ENCODE data around the gene CCDC201. TPM values are rescaled to one million over a fixed set of nuclear protein-coding genes. Genes with fewer than 3 reads are reported as not detected.
A peak's percentile ranks its signal among the peaks of the same experiment; 100 is the strongest.
"Not testable (repeated sequence)": the region's sequence is repeated elsewhere in the genome, so short reads cannot be mapped to it uniquely, and the experiment has no call there.

The CCDC201 gene
- total RNA-seq, 1 experiment from 2014 or later = not detected

- H2AFZ ChIP-seq (ENCODE audit: low read length) = no peak overlapping the region
Observed at GRCh38 chr7:45873355-45873754, 473 bp upstream of the CCDC201 start.

GRCh38 chr7:45872116-45873034 lies 507 bp downstream of the CCDC201 start:
- no peaks in the 10 kb centered on the region for H3K9me3 ChIP-seq (ENCODE audit: low read length)
- H3K36me3 ChIP-seq (ENCODE audit: insufficient read depth, low read length) = no peaks in the 10 kb centered on the region
- peak; percentile 53 for DNase-seq
- H3K27ac ChIP-seq (ENCODE audit: low read length) = no peak overlapping the region
- H3K9me2 ChIP-seq (replicated peaks; ENCODE audit: insufficient read depth, low read length) = no peaks in the 10 kb centered on the region
- no peak overlapping the region for H2AFZ ChIP-seq (ENCODE audit: low read length)
- no peak overlapping the region for H3K4me3 ChIP-seq (ENCODE audit: low read length)
- H4K20me1 ChIP-seq (ENCODE audit: insufficient read depth, low read depth, low read length) = no peaks in the 10 kb centered on the region
- no peaks in the 10 kb centered on the region for H3K27me3 ChIP-seq (ENCODE audit: low read length)
- H3K9ac ChIP-seq (ENCODE audit: low read length) = no peak overlapping the region
- H3K79me2 ChIP-seq (ENCODE audit: low read length) = no peaks in the 10 kb centered on the region
- no peak overlapping the region for H3K4me2 ChIP-seq (ENCODE audit: low read depth, low read length, poor library complexity, severe bottlenecking)
- no peaks in the 10 kb centered on the region for H3K4me1 ChIP-seq (ENCODE audit: low read length)

More at GRCh38 chr7:45873355-45873754, 473 bp upstream of the CCDC201 start:
- no peak overlapping the region for H3K4me2 ChIP-seq (ENCODE audit: low read depth, low read length, poor library complexity, severe bottlenecking)
- no peak overlapping the region for H3K27ac ChIP-seq (ENCODE audit: low read length)
- no peaks in the 10 kb centered on the region for H3K9me2 ChIP-seq (replicated peaks; ENCODE audit: insufficient read depth, low read length)
- H3K27me3 ChIP-seq (ENCODE audit: low read length) = no peaks in the 10 kb centered on the region
- no peaks in the 10 kb centered on the region for H3K9me3 ChIP-seq (ENCODE audit: low read length)
- H3K4me1 ChIP-seq (ENCODE audit: low read length) = no peaks in the 10 kb centered on the region
- H3K36me3 ChIP-seq (ENCODE audit: insufficient read depth, low read length) = no peaks in the 10 kb centered on the region
- H3K79me2 ChIP-seq (ENCODE audit: low read length) = no peaks in the 10 kb centered on the region
- H4K20me1 ChIP-seq (ENCODE audit: insufficient read depth, low read depth, low read length) = no peaks in the 10 kb centered on the region
- H3K4me3 ChIP-seq (ENCODE audit: low read length) = no peak overlapping the region
- no peak overlapping the region for H3K9ac ChIP-seq (ENCODE audit: low read length)
- no peak for DNase-seq

GRCh38 chr7:45869426-45869825 lies 3.5 kb downstream of the CCDC201 start:
- Histone ChIP-seq H3K79me2 (ENCODE audit: low read length) (no peaks in the 10 kb centered on the region), H3K4me2 (ENCODE audit: low read depth, low read length, poor library complexity, severe bottlenecking) (no peak overlapping the region), H3K9ac (ENCODE audit: low read length) (no peak overlapping the region), H3K27ac (ENCODE audit: low read length) (no peak overlapping the region), H4K20me1 (ENCODE audit: insufficient read depth, low read depth, low read length) (no peaks in the 10 kb centered on the region), H2AFZ (ENCODE audit: low read length) (no peak overlapping the region), H3K36me3 (ENCODE audit: insufficient read depth, low read length) (no peaks in the 10 kb centered on the region), H3K9me2 (replicated peaks; ENCODE audit: insufficient read depth, low read length) (no peaks in the 10 kb centered on the region), H3K27me3 (ENCODE audit: low read length) (no peaks in the 10 kb centered on the region), H3K4me3 (ENCODE audit: low read length) (no peak overlapping the region), H3K9me3 (ENCODE audit: low read length) (no peaks in the 10 kb centered on the region), H3K4me1 (ENCODE audit: low read length) (no peaks in the 10 kb centered on the region)
- no peak for DNase-seq

GRCh38 chr7:45867471-45867870 lies 5.4 kb downstream of the CCDC201 start:
- DNase-seq = no peak
- Histone ChIP-seq H3K9ac (ENCODE audit: low read length) (no peak overlapping the region), H3K4me2 (ENCODE audit: low read depth, low read length, poor library complexity, severe bottlenecking) (no peak overlapping the region), H3K9me2 (replicated peaks; ENCODE audit: insufficient read depth, low read length) (no peaks in the 10 kb centered on the region), H3K27ac (ENCODE audit: low read length) (no peak overlapping the region), H2AFZ (ENCODE audit: low read length) (no peak overlapping the region), H3K4me1 (ENCODE audit: low read length) (no peaks in the 10 kb centered on the region), H3K36me3 (ENCODE audit: insufficient read depth, low read length) (no peaks in the 10 kb centered on the region), H3K9me3 (ENCODE audit: low read length) (no peaks in the 10 kb centered on the region), H3K79me2 (ENCODE audit: low read length) (no peaks in the 10 kb centered on the region), H3K27me3 (ENCODE audit: low read length) (no peaks in the 10 kb centered on the region), H3K4me3 (ENCODE audit: low read length) (no peak overlapping the region), H4K20me1 (ENCODE audit: insufficient read depth, low read depth, low read length) (no peaks in the 10 kb centered on the region)

- no peak for DNase-seq
- H3K9me3 ChIP-seq (ENCODE audit: low read length) = no peaks in the 10 kb centered on the region
- no peak overlapping the region for H3K27ac ChIP-seq (ENCODE audit: low read length)
- H3K79me2 ChIP-seq (ENCODE audit: low read length) = no peaks in the 10 kb centered on the region
- no peaks in the 10 kb centered on the region for H3K9me2 ChIP-seq (replicated peaks; ENCODE audit: insufficient read depth, low read length)
- H3K4me2 ChIP-seq (ENCODE audit: low read depth, low read length, poor library complexity, severe bottlenecking) = no peak overlapping the region
- H3K4me3 ChIP-seq (ENCODE audit: low read length) = no peak overlapping the region
- H2AFZ ChIP-seq (ENCODE audit: low read length) = no peak overlapping the region
- H3K27me3 ChIP-seq (ENCODE audit: low read length) = no peaks in the 10 kb centered on the region; the same call in 1 of the 2 replicates
- no peak overlapping the region for H3K9ac ChIP-seq (ENCODE audit: low read length)
- no peaks in the 10 kb centered on the region for H3K36me3 ChIP-seq (ENCODE audit: insufficient read depth, low read length)
- H4K20me1 ChIP-seq (ENCODE audit: insufficient read depth, low read depth, low read length) = no peaks in the 10 kb centered on the region
- H3K4me1 ChIP-seq (ENCODE audit: low read length) = no peaks in the 10 kb centered on the region
Observed at GRCh38 chr7:45865594-45866410, 7.1 kb downstream of the CCDC201 start.

- H3K27ac ChIP-seq (ENCODE audit: low read length) = no peak overlapping the region
- no peaks in the 10 kb centered on the region; the same call in 1 of the 2 replicates for H3K27me3 ChIP-seq (ENCODE audit: low read length)
- no peak for DNase-seq
- no peaks in the 10 kb centered on the region for H3K36me3 ChIP-seq (ENCODE audit: insufficient read depth, low read length)
- H3K79me2 ChIP-seq (ENCODE audit: low read length) = no peaks in the 10 kb centered on the region
- no peak overlapping the region for H3K4me2 ChIP-seq (ENCODE audit: low read depth, low read length, poor library complexity, severe bottlenecking)
- H3K4me3 ChIP-seq (ENCODE audit: low read length) = no peak overlapping the region
- H3K9ac ChIP-seq (ENCODE audit: low read length) = no peak overlapping the region
- H3K4me1 ChIP-seq (ENCODE audit: low read length) = no peaks in the 10 kb centered on the region
- no peak overlapping the region for H2AFZ ChIP-seq (ENCODE audit: low read length)
- no peaks in the 10 kb centered on the region for H3K9me3 ChIP-seq (ENCODE audit: low read length)
- H4K20me1 ChIP-seq (ENCODE audit: insufficient read depth, low read depth, low read length) = no peaks in the 10 kb centered on the region
- no peaks in the 10 kb centered on the region for H3K9me2 ChIP-seq (replicated peaks; ENCODE audit: insufficient read depth, low read length)
Observed at GRCh38 chr7:45863715-45864114, 9.2 kb downstream of the CCDC201 start.

- H2AFZ ChIP-seq (ENCODE audit: low read length); H3K27me3 ChIP-seq (ENCODE audit: low read length); H3K4me1 ChIP-seq (ENCODE audit: low read length); H4K20me1 ChIP-seq (ENCODE audit: insufficient read depth, low read depth, low read length); H3K9me2 ChIP-seq (replicated peaks; ENCODE audit: insufficient read depth, low read length); H3K79me2 ChIP-seq (ENCODE audit: low read length); H3K9me3 ChIP-seq (ENCODE audit: low read length); H3K9ac ChIP-seq (ENCODE audit: low read length); H3K36me3 ChIP-seq (ENCODE audit: insufficient read depth, low read length); DNase-seq; H3K4me2 ChIP-seq (ENCODE audit: low read depth, low read length, poor library complexity, severe bottlenecking); H3K4me3 ChIP-seq (ENCODE audit: low read length); H3K27ac ChIP-seq (ENCODE audit: low read length): not testable (repeated sequence)
Observed at GRCh38 chr7:45856888-45857287, 16.0 kb downstream of the CCDC201 start.

- H3K9me2 ChIP-seq (replicated peaks; ENCODE audit: insufficient read depth, low read length); H3K36me3 ChIP-seq (ENCODE audit: insufficient read depth, low read length); DNase-seq; H3K27me3 ChIP-seq (ENCODE audit: low read length); H3K9ac ChIP-seq (ENCODE audit: low read length); H3K4me2 ChIP-seq (ENCODE audit: low read depth, low read length, poor library complexity, severe bottlenecking); H2AFZ ChIP-seq (ENCODE audit: low read length); H3K4me3 ChIP-seq (ENCODE audit: low read length); H3K79me2 ChIP-seq (ENCODE audit: low read length); H4K20me1 ChIP-seq (ENCODE audit: insufficient read depth, low read depth, low read length); H3K4me1 ChIP-seq (ENCODE audit: low read length); H3K9me3 ChIP-seq (ENCODE audit: low read length); H3K27ac ChIP-seq (ENCODE audit: low read length): not testable (repeated sequence)
Observed at GRCh38 chr7:45855680-45856079, 17.2 kb downstream of the CCDC201 start.
